ENCODE results near the gene GALNT14. TPM values are rescaled to one million over a fixed set of nuclear protein-coding genes. Genes with fewer than 3 reads are reported as not detected.

Gene GALNT14
- total and polyA plus RNA-seq, 9 of the 15 experiments (the other 6 are each of a cell fraction or from before 2014, with no cell fraction given) = 0.11 TPM; not detected in 8

GRCh38 chr2:31060397-31060796 lies 77.8 kb downstream of the GALNT14 start (continued):
- no peak for TF ChIP-seq ARID3B (CRISPR knock-in tag; IDR thresholded peaks at IDR 0.05; ENCODE audit: borderline replicate concordance)
- TF ChIP-seq ZNF124 (CRISPR knock-in tag; IDR thresholded peaks at IDR 0.05) = no peak
- TF ChIP-seq BACH1 (tag; IDR thresholded peaks at IDR 0.05) = no peak

- under 1% methylated on average over 13 of the region's 13 CpGs for WGBS (ENCODE audit: insufficient coverage, low coverage, missing lambda C conversion rate)
- Histone ChIP-seq H3K27ac (ENCODE audit: extremely low read depth, low read depth, low read length) (no peak overlapping the region), H3K27me3 (ENCODE audit: control insufficient read depth in 2 of 2, insufficient read depth in 2 of 2, low read length in 2 of 2) (peaks cover 0 to 23% of the 10 kb centered on the region in 2 experiments; a peak in 2 of 5 replicates), H3K4me3 (no peak overlapping the region), H3K9me1 (ENCODE audit: control insufficient read depth, insufficient read depth, low read length) (peaks cover 3% of the 10 kb centered on the region), H4K20me1 (replicated peaks; ENCODE audit: control insufficient read depth, insufficient read depth, low read length) (no peaks in the 10 kb centered on the region), H3K9me3 (replicated peaks; ENCODE audit: control insufficient read depth, insufficient read depth, low read depth, low read length) (no peaks in the 10 kb centered on the region), H2AFZ (ENCODE audit: low read depth, low read length) (no peak overlapping the region), H3K36me3 (ENCODE audit: control insufficient read depth, insufficient read depth, low read length) (no peaks in the 10 kb centered on the region), H3K79me2 (ENCODE audit: control insufficient read depth, insufficient read depth, low read length) (no peaks in the 10 kb centered on the region), H3K4me2 (ENCODE audit: insufficient read depth, low read length) (no peak overlapping the region), H3K4me1 (replicated peaks in 1 of 2; ENCODE audit: control insufficient read depth in 2 of 2, insufficient read depth in 2 of 2, low read length in 2 of 2) (no peaks in the 10 kb centered on the region), H3K9ac (ENCODE audit: insufficient read depth in 1 of 2, low read depth in 2 of 2, low read length in 2 of 2) (no peak overlapping the region)
- ChIA-PET CTCF (ENCODE audit: low intra/inter-chr PET ratio) (no interaction called here), POLR2A (interaction anchor here (0.6 kb wide), 1 partner anchor 144 kb away, joined by 5 read pairs; no protein-coding TSS in a partner anchor)
- no peak for FAIRE-seq
- in situ Hi-C loops (cut with MboI) = no loop called here
- BruUV-seq (replicated peaks) = no TSS peak
- DNase-seq (ENCODE audit: extremely low read depth in 1 of 4, low spot score in 3 of 4) = no peak
- intact Hi-C loops (cut with micrococcal nuclease) = no loop called here
- no peak for ATAC-seq
- no peak for TF ChIP-seq ZNF354B (CRISPR knock-in tag; IDR thresholded peaks at IDR 0.05)
- no peak for TF ChIP-seq CEBPZ (IDR thresholded peaks at IDR 0.05; ENCODE audit: borderline replicate concordance, low read depth, low read length)
- TF ChIP-seq ZBTB8A (IDR thresholded peaks at IDR 0.05; ENCODE audit: partially characterized antibody) = no peak
- no peak for TF ChIP-seq BRCA1 (IDR thresholded peaks at IDR 0.05)
- TF ChIP-seq BRCA1 (CRISPR knock-in tag; IDR thresholded peaks at IDR 0.05) = no peak
- TF ChIP-seq ARNT (IDR thresholded peaks at IDR 0.05) = no peak
- no peak for TF ChIP-seq SMAD2 (IDR thresholded peaks at IDR 0.05; ENCODE audit: low read depth, low read length)
- TF ChIP-seq EGR1 (conservative IDR thresholded peaks at IDR 0.05) = no peak
- no peak for TF ChIP-seq CBFB (CRISPR knock-in tag; IDR thresholded peaks at IDR 0.05)
- no peak for TF ChIP-seq CAMTA2 (CRISPR knock-in tag; conservative IDR thresholded peaks at IDR 0.05)
- TF ChIP-seq ZNF165 (CRISPR knock-in tag; IDR thresholded peaks at IDR 0.05; ENCODE audit: borderline replicate concordance) = no peak
- TF ChIP-seq ZNF644 (tag; IDR thresholded peaks at IDR 0.05; ENCODE audit: low read depth) = no peak
- no peak for TF ChIP-seq PRMT5 (CRISPR knock-in tag; IDR thresholded peaks at IDR 0.05)
Observed at GRCh38 chr2:31058096-31059035, 79.9 kb downstream of the GALNT14 start.
